HFFc6 (cell line): ENCODE data around the gene TOR1A. TPM values are rescaled to one million over a fixed set of nuclear protein-coding genes. Genes with fewer than 3 reads are reported as not detected.

ENCODE experiments used
- DNase-seq: peaks from one replicate; pipeline ENCODE4 v3.0.0-alpha.2; 2018
- H3K27ac Mint-ChIP-seq: 2 replicates; pipeline ENCODE4 v1.8.0; 2020; ENCODE audit warnings: mild to moderate bottlenecking, mixed read lengths
- H3K27me3 Mint-ChIP-seq: 2 replicates; pipeline ENCODE4 v1.8.0; 2021; ENCODE audit warnings: mild to moderate bottlenecking, moderate library complexity, mixed read lengths; ENCODE audit not compliant: insufficient read depth
- H3K36me3 Mint-ChIP-seq: 2 replicates; pipeline ENCODE4 v1.8.0; 2021; ENCODE audit warnings: low read depth, mixed read lengths
- H3K4me1 Mint-ChIP-seq: 2 replicates; pipeline ENCODE4 v1.8.0; 2020; ENCODE audit warnings: low read depth, mixed read lengths
- H3K4me3 Mint-ChIP-seq: 2 replicates; pipeline ENCODE4 v1.8.0; 2020; ENCODE audit warnings: mild to moderate bottlenecking, moderate library complexity, mixed read lengths
- H3K9me3 Mint-ChIP-seq: 2 replicates; pipeline ENCODE4 v1.8.0; 2020; ENCODE audit warnings: mild to moderate bottlenecking, mixed read lengths
- CTCF ChIP-seq: fragments of 200-600 bp; sonication (generic); IDR thresholded peaks from 2 replicates; pipeline ENCODE4 v1.5.0; 2021; ENCODE audit warnings: antibody characterized with exemption, mild to moderate bottlenecking
- total RNA-seq, 6 experiments: library from RNA; stranded (reverse); fragmentation: NEBNext Ultra II Directional; extraction: Animal tissue kit (Norgen Biotek cat#: 25700); gene quantifications; 2 replicates in 1 of 6; 3 replicates in 5 of 6; pipeline ENCODE4 v1.2.3, GENCODE V29; 2021

The TOR1A gene
- total RNA-seq, 6 experiments from 2014 or later = 59.1 to 70.5 (median 67.1) TPM

GRCh38 chr9:129826759-129827158 lies 2.8 kb upstream of the TOR1A start:
- DNase-seq = no peak
- no peaks in the 10 kb centered on the region; the same call in 1 of the 2 replicates for H3K27me3 Mint-ChIP-seq
- H3K27ac Mint-ChIP-seq = no peak overlapping the region
- no peak for TF ChIP-seq CTCF
- no peak overlapping the region for H3K4me3 Mint-ChIP-seq
- no peaks in the 10 kb centered on the region for H3K9me3 Mint-ChIP-seq
- peaks cover 10% of the 10 kb centered on the region for H3K4me1 Mint-ChIP-seq
- peaks cover 20% of the 10 kb centered on the region for H3K36me3 Mint-ChIP-seq

GRCh38 chr9:129826344-129826743 lies 2.4 kb upstream of the TOR1A start:
- Mint-ChIP-seq H3K27me3 (no peaks in the 10 kb centered on the region; the same call in 1 of the 2 replicates), H3K36me3 (peaks cover 20% of the 10 kb centered on the region), H3K9me3 (no peaks in the 10 kb centered on the region), H3K4me3 (no peak overlapping the region), H3K4me1 (peaks cover 10% of the 10 kb centered on the region), H3K27ac (no peak overlapping the region)
- no peak for TF ChIP-seq CTCF
- DNase-seq = no peak

GRCh38 chr9:129823542-129823934 lies 398 bp downstream of the TOR1A start:
- TF ChIP-seq CTCF = no peak
- Mint-ChIP-seq H3K4me3 (peak overlapping the region; percentile 92), H3K27me3 (no peaks in the 10 kb centered on the region; the same call in 1 of the 2 replicates), H3K27ac (peak overlapping the region; percentile 82), H3K9me3 (no peaks in the 10 kb centered on the region), H3K4me1 (peaks cover 10% of the 10 kb centered on the region), H3K36me3 (peaks cover 16% of the 10 kb centered on the region; the same call in 1 of the 2 replicates)
- no peak for DNase-seq

GRCh38 chr9:129822898-129823541 lies 916 bp downstream of the TOR1A start:
- peaks cover 19% of the 10 kb centered on the region; the same call in 1 of the 2 replicates for H3K36me3 Mint-ChIP-seq
- no peak for DNase-seq
- peak overlapping the region; percentile 92 for H3K4me3 Mint-ChIP-seq
- H3K9me3 Mint-ChIP-seq = no peaks in the 10 kb centered on the region
- no peaks in the 10 kb centered on the region; the same call in 1 of the 2 replicates for H3K27me3 Mint-ChIP-seq
- H3K27ac Mint-ChIP-seq = peak overlapping the region; percentile 82
- peaks cover 10% of the 10 kb centered on the region for H3K4me1 Mint-ChIP-seq
- TF ChIP-seq CTCF = no peak

GRCh38 chr9:129816501-129817435 lies 7.2 kb downstream of the TOR1A start:
- Mint-ChIP-seq H3K4me3 (no peak overlapping the region), H3K27ac (no peak overlapping the region)

More at GRCh38 chr9:129816501-129817435, 7.2 kb downstream of the TOR1A start:
- DNase-seq = no peak
- peaks cover 30% of the 10 kb centered on the region; the same call in 1 of the 2 replicates for H3K36me3 Mint-ChIP-seq
- no peaks in the 10 kb centered on the region for H3K4me1 Mint-ChIP-seq
- no peak for TF ChIP-seq CTCF
- peaks cover 7% of the 10 kb centered on the region for H3K27me3 Mint-ChIP-seq
- no peaks in the 10 kb centered on the region for H3K9me3 Mint-ChIP-seq
